HL-60/S4 (cell line): ENCODE results near the gene ACY1.

Experiments
- in situ Hi-C: fragments of 300-500 bp; cut with MboI; formaldehyde crosslinking; loops from 2 replicates; pipeline ENCODE4 v1.14.3; 2022; ENCODE audit warnings: low sequenced_read_pairs

ACY1 gene

GRCh38 chr3:52004163-52004787 is 20.9 kb downstream of the ACY1 start:
- in situ Hi-C loops = loop anchor here (10.0 kb wide), 1 partner anchor 121 kb away; no protein-coding TSS in a partner anchor

DNA sequence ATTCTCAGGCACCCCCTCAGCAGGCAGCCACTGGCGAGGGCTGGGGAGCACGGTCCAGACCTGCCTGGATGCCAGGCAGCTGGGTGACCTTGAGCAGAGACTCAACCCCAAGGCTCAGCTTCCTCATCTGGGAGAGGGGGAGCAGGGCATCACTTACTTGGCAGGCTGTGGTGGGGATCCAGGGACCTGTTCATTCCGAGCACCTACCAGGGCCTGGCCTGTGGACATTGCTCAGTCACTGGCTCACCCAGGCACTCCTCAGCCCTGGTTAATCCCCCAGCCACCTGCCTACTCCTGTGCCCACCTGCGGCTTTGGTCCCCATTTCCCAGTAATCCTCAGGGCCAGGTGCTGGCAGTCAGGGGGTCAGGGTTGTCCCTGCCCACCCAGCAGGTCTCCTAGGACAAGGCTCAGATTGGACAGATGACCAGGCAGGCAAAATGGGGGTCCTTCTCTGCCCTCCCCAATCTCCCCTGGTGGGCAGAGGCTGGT is 21.6 kb downstream of the ACY1 start:
- in situ Hi-C loops = loop anchor here (10.0 kb wide), 1 partner anchor 120 kb away; no protein-coding TSS in a partner anchor

DNA sequence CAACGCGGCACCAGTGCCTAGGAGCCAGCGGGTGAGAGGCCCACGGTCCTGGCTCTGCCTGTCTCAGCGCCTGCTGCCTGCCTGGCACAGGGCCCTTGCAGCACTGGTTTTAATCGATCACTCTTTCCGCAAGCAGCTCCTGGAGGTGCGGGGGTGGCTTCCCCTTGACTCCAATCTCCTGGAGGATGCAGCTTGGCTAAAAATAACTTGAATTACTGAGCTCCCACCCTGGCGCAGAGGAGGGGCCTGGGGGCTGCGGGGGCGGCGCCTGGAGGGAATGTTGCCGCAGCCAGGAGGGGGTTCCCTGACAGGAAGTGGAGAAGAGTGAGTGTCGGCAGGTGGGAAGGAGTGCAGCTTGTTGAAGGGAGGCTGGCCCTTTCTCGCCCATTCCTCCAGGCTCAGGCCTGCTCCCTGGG is 22.2 kb downstream of the ACY1 start:
- in situ Hi-C loops = loop anchor here (10.0 kb wide), 1 partner anchor 119 kb away; no protein-coding TSS in a partner anchor

DNA sequence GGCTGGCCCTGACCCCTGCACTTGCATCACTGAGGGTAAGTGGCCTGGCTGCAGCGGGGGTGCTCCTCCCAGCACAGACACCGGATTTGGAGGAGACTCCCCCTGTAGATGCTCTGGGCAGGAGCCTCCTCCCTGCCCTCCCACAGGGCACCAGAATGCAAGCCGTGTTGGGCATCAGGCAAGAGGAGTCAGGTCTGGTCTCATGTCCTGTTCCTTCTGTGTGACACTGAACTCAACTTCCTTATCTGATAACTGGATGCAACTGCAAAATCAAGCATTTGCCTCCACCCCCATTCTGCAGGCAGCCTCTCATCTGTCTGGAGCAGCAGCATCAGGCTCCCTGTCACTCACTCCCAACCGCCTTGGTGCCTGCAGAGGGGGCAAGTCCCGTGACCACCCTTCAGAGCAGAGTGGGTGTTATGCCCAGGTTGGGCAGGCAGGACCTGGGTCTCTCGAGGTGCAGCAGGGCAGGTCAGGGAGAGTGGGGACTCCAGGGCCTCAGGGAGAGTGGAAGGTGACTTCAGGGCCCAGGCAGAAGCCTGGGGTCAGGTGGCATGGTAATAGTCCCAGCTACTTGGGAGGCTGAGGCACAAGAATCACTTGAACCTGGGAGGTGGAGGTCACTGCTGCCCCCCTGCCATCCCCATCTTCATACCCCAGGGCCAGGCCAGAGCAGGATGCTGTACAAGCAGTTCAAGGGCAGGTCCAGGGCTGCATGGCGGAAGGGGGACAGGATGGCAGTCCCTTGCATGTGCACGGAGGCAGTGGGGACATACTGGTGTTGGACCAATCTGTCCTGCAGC is 22.9 kb downstream of the ACY1 start:
- in situ Hi-C loops = loop anchor here (10.0 kb wide), 1 partner anchor 119 kb away; no protein-coding TSS in a partner anchor

- in situ Hi-C loops = loop anchor here (10.0 kb wide), 1 partner anchor 118 kb away; no protein-coding TSS in a partner anchor
These were observed 23.4 kb downstream of the ACY1 start for GRCh38 chr3:52006820-52007133.

- in situ Hi-C loops = loop anchor here (10.0 kb wide), 1 partner anchor 118 kb away; no protein-coding TSS in a partner anchor
These were observed 24.0 kb downstream of the ACY1 start for GRCh38 chr3:52007291-52007690.

GRCh38 chr3:52010431-52010830 is 27.1 kb downstream of the ACY1 start:
- in situ Hi-C loops = no loop called here

- in situ Hi-C loops = no loop called here
These were observed 29.4 kb downstream of the ACY1 start for GRCh38 chr3:52012699-52013098.

GRCh38 chr3:52013802-52014598 is 30.7 kb downstream of the ACY1 start:
- in situ Hi-C loops = no loop called here

GRCh38 chr3:52014613-52015012 is 31.3 kb downstream of the ACY1 start:
- in situ Hi-C loops = no loop called here

DNA sequence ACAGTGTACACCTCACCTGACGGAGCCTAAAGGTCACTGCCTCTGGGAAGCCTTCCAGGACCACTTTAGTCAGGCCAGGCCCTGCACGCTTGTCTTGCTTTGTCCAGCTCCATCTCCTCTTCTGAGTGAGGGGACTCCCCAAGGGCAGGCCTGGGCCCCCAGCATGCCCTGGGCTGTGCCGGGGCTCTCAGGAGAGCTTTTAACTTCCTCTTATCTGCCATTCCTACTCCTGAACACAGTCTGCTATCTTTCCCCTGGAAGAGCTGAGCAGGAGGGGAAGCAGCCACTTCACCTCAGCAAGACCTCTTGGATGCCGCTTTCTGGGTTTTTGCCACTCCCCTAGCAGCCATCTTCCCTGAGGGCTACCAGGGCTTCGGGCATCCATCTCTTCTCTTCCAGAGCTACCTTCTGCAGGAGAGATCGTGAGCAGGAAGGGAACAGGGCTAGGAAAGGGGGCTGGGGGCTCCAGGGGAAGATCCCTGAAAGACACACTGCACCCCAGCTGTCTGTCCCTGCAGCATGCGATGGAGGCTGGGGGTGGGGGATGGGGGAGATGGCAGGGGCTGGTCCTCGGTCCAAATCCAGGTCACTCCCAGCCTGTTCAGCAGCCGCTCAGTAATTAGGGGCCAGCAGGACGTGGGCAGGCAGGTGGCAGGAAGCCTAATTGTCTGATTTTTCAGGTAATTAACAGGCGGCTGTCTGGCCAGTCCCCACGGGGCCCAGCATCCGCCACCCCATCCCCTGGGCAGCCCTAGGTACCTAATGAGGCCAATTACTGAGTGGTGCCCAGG is 32.3 kb downstream of the ACY1 start:
- in situ Hi-C loops = no loop called here

DNA sequence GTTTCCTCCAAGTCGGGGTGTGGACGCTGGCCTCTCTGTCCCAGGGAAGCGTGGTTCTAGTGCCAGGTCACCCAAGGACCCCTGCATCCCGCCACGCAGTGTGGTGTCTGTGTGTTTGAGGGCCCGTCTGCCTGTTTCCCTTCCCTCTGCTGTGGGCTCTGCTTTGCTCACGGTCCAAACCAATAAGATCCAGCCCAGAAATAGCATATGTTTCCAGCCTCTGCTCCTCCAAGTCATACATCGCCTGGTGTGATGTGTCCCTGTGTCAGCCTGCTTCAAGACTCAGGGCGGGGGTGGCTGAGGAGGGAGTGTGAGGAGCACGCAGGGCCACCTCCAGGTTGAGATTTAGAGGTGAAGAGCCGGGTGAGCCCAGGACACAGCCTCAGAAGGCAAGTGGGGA is 34.3 kb downstream of the ACY1 start:
- in situ Hi-C loops = no loop called here

DNA sequence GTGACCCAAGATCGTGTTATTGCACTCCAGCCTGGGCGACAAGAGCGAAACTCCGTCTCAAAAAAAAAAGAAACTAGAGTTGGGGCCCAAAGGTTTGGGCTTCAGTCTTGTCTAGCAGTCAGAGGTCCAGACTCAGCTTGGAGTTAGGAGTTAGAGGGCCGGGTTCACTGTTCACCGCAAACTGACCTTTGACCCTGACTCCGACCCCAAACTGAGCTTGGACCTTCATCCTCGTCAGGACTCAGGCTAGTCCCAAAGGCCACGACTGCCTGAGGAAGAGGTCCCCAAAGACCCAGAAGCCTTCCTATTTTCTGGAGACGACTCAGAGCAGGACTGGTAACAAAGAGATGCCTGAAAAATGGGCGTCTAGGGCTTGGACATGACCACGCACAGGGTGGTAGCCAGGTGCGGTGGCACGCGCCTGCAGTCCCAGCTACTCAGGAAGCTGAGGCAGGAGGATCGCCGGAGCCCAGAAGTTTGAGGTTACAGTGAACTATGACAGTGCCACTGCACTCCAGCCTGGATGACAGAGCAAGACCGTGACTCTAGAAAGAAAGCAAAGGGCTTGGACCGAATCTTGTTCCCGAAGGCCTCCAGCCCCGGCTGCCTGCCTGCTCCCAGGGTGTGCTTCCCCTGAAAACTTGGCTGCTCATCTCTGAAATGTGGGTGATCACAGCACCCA is 35.1 kb downstream of the ACY1 start:
- in situ Hi-C loops = no loop called here

DNA sequence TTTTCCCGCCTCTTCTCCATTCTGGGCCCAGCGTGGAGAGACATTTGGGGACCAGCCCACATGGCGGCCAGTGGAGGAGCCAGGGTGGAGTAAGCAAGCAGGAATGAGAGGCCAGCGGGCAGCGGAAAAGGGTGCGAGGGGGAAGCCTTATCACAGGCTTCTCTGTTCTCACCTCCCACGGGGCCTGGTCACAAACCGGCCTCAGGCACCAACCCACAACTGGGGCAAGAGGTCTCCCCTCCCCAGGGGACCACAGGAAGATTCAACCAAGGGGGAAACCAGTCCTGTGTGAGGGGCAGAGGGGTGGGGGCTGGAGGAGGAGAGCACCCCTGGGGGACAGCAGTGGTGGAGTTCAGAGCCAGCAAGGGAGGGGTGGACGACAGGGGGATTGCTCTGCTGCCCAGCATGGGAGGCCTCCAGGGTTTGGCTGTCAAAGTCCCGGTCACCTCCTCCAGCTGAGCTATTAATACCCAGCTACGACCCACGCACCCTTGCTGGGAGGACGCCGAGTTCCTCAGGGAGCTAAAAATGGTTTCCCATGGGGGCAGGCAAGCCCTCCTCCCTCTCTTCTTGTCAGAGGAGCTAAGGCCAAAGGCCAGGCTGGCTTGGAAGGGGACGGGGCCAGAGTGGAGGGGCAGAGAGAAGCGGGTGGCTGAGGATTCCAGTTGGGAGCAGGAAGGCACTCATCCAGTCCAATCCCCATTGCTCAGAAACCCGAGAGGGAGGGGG is 36.2 kb downstream of the ACY1 start:
- in situ Hi-C loops = no loop called here

DNA sequence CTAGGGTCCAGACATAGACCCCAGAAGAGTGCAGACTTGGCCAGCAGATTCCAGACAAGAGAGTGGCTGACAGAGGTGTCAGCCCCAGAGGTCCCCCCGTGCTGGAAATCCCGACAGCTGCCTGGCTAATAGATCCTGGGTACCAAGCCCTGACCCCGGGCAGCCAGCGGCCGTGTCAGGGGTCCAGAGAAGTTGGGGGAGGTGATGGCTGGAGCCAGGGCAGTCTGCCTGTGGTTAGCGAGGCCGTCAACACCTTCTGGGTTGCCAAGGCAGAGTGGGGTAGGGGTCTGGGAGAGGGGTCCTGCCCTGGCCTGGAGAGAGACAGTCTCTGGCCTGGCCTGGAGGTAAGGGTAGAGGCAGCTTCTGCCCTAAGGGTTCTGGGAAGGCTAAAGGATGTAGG is 37.5 kb downstream of the ACY1 start:
- in situ Hi-C loops = no loop called here

- in situ Hi-C loops = no loop called here
These were observed 38.3 kb downstream of the ACY1 start for GRCh38 chr3:52021489-52022268.

- in situ Hi-C loops = no loop called here
These were observed 39.2 kb downstream of the ACY1 start for GRCh38 chr3:52022323-52023100.
